ENCODE results near the gene CA12. TPM values are rescaled to one million over a fixed set of nuclear protein-coding genes. Genes with fewer than 3 reads are reported as not detected.
A peak's percentile ranks its signal among the peaks of the same experiment; 100 is the strongest.

The CA12 gene
- total and polyA plus RNA-seq, 9 donors: 0.16 to 10.5 (median 3.5) TPM; not detected in 1

DNA sequence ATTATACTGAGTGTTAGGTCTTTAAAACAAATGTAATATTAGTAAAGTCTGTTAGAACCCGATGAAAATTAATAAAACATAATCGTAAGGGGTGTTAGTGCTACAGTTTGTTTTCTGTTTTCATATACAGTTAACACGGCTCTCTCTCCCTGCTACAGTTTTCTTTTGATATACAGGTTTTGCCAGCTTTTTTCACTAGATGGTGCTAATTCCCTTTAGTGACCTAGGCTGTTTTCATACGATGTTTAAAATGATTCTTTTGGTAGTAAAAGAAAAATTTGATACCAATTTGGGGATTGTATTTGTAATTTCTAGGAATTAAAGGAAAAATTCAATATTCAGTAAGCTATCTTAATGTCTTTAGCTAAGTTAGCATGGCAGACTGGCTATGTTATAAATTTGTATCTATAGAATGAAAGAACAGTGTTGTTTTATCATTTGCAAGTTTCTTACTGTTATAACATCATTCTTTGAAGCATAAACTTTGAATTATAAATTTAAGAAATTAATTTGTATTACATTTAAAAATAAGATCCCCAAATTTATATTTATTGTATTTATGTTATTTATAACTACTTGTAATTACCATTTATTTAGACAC lies 92.8 kb downstream of the CA12 start:
- no peaks in the 10 kb centered on the region for H3K27me3 ChIP-seq
- no peaks in the 10 kb centered on the region for H3K9me3 ChIP-seq
- no peaks in the 10 kb centered on the region for H3K4me1 ChIP-seq (ENCODE audit: insufficient read depth)
- H3K36me3 ChIP-seq: no peaks in the 10 kb centered on the region
- DNase-seq: no peak
- intact Hi-C loops (cut with DNase I): loop anchor here in 2 of 4 donors (10.0 kb wide), 2 partner anchors 126 to 776 kb away; no protein-coding TSS in a partner anchor
- H3K27ac ChIP-seq: no peak overlapping the region
- H3K4me3 ChIP-seq: no peak overlapping the region
- WGBS, 3 donors: 1 to 3% (median 1%) methylated on average over 4 of the region's 4 CpGs
- TF ChIP-seq EP300 (IDR thresholded peaks at IDR 0.05) (no peak), POLR2A (IDR thresholded peaks at IDR 0.05) (no peak)
- TF ChIP-seq, protein P1, sequence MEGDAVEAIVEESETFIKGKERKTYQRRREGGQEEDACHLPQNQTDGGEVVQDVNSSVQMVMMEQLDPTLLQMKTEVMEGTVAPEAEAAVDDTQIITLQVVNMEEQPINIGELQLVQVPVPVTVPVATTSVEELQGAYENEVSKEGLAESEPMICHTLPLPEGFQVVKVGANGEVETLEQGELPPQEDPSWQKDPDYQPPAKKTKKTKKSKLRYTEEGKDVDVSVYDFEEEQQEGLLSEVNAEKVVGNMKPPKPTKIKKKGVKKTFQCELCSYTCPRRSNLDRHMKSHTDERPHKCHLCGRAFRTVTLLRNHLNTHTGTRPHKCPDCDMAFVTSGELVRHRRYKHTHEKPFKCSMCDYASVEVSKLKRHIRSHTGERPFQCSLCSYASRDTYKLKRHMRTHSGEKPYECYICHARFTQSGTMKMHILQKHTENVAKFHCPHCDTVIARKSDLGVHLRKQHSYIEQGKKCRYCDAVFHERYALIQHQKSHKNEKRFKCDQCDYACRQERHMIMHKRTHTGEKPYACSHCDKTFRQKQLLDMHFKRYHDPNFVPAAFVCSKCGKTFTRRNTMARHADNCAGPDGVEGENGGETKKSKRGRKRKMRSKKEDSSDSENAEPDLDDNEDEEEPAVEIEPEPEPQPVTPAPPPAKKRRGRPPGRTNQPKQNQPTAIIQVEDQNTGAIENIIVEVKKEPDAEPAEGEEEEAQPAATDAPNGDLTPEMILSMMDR (IDR thresholded peaks at IDR 0.05): peak in 2 of 3 donors; percentile 54 to 58

DNA sequence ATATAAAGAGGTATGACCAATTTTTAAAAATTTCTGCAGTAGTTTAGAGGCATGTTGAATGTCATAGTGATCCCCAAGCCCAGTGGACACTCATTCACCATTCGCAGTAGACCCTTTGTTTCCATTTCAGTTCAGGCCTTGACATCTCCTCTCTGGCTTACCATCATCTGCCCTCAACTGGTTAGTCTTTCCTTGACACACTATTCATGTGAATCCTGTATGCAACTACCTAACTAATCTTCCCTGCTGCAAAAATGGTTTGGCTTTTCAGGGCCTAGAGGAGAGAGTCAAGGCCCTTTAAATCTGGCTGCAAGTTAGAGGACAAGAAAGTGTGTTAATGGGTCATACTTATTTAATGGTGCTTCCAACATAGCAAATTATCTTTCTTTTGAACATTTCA lies 93.3 kb downstream of the CA12 start:
- Histone ChIP-seq H3K36me3 (no peaks in the 10 kb centered on the region), H3K4me3 (no peak overlapping the region), H3K27me3 (no peaks in the 10 kb centered on the region), H3K9me3 (no peaks in the 10 kb centered on the region), H3K4me1 (ENCODE audit: insufficient read depth) (no peaks in the 10 kb centered on the region), H3K27ac (no peak overlapping the region)
- TF ChIP-seq EP300 (IDR thresholded peaks at IDR 0.05) (no peak), POLR2A (IDR thresholded peaks at IDR 0.05) (no peak)
- TF ChIP-seq, protein P1 (IDR thresholded peaks at IDR 0.05): no peak
- no peak for DNase-seq
- intact Hi-C loops (cut with DNase I): loop anchor here in 2 of 4 donors (10.0 kb wide), 2 partner anchors 126 to 776 kb away; no protein-coding TSS in a partner anchor
- whole genome bisulfite sequencing, 3 donors: 25 to 43% (median 30%) methylated on average over 1 of the region's 1 CpG

DNA sequence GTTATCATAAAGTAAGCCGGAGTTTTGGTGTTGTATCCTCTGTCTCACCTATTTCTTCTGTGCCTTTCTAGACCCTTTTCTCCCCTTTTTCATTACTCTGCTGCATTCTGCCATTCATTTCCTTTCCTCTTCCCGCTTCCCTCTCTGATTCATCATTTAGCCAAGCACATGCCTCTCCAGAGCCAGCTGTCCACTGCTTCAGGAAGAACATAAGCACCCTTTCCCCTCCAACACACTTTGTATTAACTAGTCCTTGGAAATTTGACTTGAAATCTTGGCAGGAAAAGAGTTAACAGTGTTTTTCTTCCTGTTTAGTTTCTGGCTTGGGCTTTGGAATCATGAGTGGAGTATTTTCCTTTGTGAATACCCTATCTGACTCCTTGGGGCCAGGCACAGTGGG lies 94.5 kb downstream of the CA12 start:
- no peaks in the 10 kb centered on the region for H3K4me1 ChIP-seq (ENCODE audit: insufficient read depth)

DNA sequence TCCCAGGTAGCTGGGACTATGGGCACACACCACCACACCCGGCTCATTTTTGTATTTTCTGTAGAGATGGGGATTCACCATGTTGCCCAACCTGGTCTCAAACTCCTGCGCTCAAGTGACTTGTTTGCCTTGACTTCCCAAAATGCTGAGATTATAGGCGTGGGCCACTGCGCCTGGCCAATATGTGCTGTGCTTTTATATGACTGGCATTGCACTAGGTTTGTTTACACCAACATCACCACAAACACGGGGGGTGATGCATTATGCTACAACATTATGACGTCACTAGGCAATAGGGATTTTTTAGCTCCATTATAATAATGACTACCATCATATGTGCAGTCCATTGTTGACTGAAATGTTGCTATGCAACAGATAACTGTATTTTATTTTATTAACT lies 97.3 kb downstream of the CA12 start:
- intact Hi-C loops (cut with DNase I): loop anchor here in 2 of 4 donors (10.0 kb wide), 2 partner anchors 130 to 780 kb away; no protein-coding TSS in a partner anchor
- Histone ChIP-seq H3K36me3 (no peaks in the 10 kb centered on the region), H3K27me3 (no peaks in the 10 kb centered on the region), H3K4me1 (ENCODE audit: insufficient read depth) (no peaks in the 10 kb centered on the region), H3K27ac (no peak overlapping the region), H3K9me3 (no peaks in the 10 kb centered on the region), H3K4me3 (no peak overlapping the region)
- no peak for TF ChIP-seq POLR2A (IDR thresholded peaks at IDR 0.05)
- no peak for DNase-seq
- WGBS, 3 donors: 91 to 96% (median 94%) methylated on average over 5 to 6 of the region's 6 CpGs

More for the DNA sequence above, 94.5 kb downstream of the CA12 start:
- TF ChIP-seq POLR2A (IDR thresholded peaks at IDR 0.05) (no peak), EP300 (IDR thresholded peaks at IDR 0.05) (no peak)
- TF ChIP-seq, protein P1 (IDR thresholded peaks at IDR 0.05): no peak
- Histone ChIP-seq H3K36me3 (no peaks in the 10 kb centered on the region), H3K27ac (no peak overlapping the region), H3K27me3 (no peaks in the 10 kb centered on the region), H3K4me3 (no peak overlapping the region), H3K9me3 (no peaks in the 10 kb centered on the region)
- WGBS, 3 donors: 70 to 86% (median 84%) methylated on average over 2 of the region's 2 CpGs
- intact Hi-C loops (cut with DNase I): loop anchor here in 2 of 4 donors (10.0 kb wide), 2 partner anchors 128 to 778 kb away; no protein-coding TSS in a partner anchor
- DNase-seq: no peak

DNA sequence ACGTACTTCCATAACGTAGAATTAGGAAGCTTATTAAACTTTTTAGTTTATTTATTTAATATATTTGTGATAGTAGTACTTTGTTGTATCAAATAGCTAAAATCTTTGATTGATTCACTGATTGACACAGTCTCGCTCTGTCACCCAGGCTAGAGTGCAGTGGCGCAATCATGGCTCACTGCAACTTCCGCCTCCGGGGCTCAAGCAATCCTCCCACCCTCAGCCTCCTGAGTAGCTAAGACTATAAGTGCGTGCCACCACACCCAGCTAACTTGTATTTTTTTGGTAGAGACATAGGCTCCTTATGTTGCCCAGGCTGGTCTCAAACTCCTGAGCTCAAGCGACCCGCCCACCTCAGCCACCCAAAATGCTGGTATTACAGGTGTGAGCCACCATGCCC lies 98.5 kb downstream of the CA12 start:
- WGBS, 3 donors: 80 to 84% (median 83%) methylated on average over 9 of the region's 9 CpGs
- peaks cover 2% of the 10 kb centered on the region for H3K4me1 ChIP-seq (ENCODE audit: insufficient read depth)
- intact Hi-C loops (cut with DNase I): loop anchor here in 2 of 4 donors (10.0 kb wide), 2 partner anchors 132 to 782 kb away; no protein-coding TSS in a partner anchor
- H3K36me3 ChIP-seq: no peaks in the 10 kb centered on the region
- no peak overlapping the region for H3K4me3 ChIP-seq
- H3K9me3 ChIP-seq: no peaks in the 10 kb centered on the region
- TF ChIP-seq, protein P1 (IDR thresholded peaks at IDR 0.05): no peak
- TF ChIP-seq POLR2A (IDR thresholded peaks at IDR 0.05) (no peak), EP300 (IDR thresholded peaks at IDR 0.05) (no peak)
- no peak overlapping the region for H3K27ac ChIP-seq
- no peak for DNase-seq
- H3K27me3 ChIP-seq: no peaks in the 10 kb centered on the region

Measured in ovary (tissue), 9 donors.